ENCODE data around the gene FHL2. TPM values are rescaled to one million over a fixed set of nuclear protein-coding genes. Genes with fewer than 3 reads are reported as not detected.

FHL2 gene
- polyA plus RNA-seq, 3 donors: 0.03 TPM; not detected in 1

DNA sequence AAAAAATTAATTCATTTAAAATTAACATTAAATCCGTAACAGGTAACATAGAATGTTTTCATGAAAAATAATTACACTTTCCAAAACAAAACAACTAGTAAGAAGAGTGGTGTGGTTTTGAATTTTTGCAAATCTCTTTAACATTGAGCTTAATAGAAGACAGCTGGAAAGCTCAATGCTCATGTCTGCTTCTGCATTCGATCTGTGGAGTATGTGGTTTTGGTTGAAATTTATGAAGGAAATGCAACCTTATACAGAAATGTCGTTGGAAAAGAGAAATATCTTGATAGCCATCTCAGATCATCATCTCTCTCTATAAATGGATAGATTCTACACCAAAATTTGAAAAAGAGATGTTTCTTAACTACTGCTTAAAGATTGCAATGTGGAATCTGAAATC lies 17.3 kb upstream of the FHL2 start:
- DNase-seq: no peak
- no peaks in the 10 kb centered on the region for H3K4me1 ChIP-seq (ENCODE audit: control insufficient read depth in 1 of 2, insufficient read depth in 2 of 2, low read length in 2 of 2)
- no peaks in the 10 kb centered on the region for H3K36me3 ChIP-seq (replicated peaks in 1 of 2; ENCODE audit: control insufficient read depth in 1 of 2, insufficient read depth in 2 of 2, low read length in 2 of 2)
- no peak overlapping the region for H3K4me2 ChIP-seq (replicated peaks; ENCODE audit: extremely low read depth, low read length, poor library complexity, severe bottlenecking)
- WGBS (ENCODE audit: insufficient coverage): no CpG with 5 or more reads among the region's 3 CpGs
- H3K36me3 Mint-ChIP-seq: no peaks in the 10 kb centered on the region
- peaks cover 8% of the 10 kb centered on the region for H3K4me1 Mint-ChIP-seq
- H3K27me3 Mint-ChIP-seq (ENCODE audit: low read depth in 3 of 3): peaks cover 3 to 13% (median 6%) of the 10 kb centered on the region in 3 donors
- H4K20me1 ChIP-seq (ENCODE audit: insufficient read depth, low read length): no peaks in the 10 kb centered on the region
- H3K27me3 ChIP-seq (ENCODE audit: control insufficient read depth in 2 of 2, insufficient read depth in 2 of 2, low read length in 2 of 2): no peaks in the 10 kb centered on the region
- H3K4me3 Mint-ChIP-seq: no peak overlapping the region
- no peak overlapping the region for H3K9ac ChIP-seq (ENCODE audit: insufficient read depth, low read length, poor library complexity, severe bottlenecking)
- H2AFZ ChIP-seq (ENCODE audit: insufficient read depth, low read depth, low read length, poor library complexity, severe bottlenecking): no peak overlapping the region
- no peak overlapping the region for H3K4me3 ChIP-seq (replicated peaks in 1 of 3; ENCODE audit: low read depth in 2 of 3, low read length in 3 of 3)
- no peaks in the 10 kb centered on the region for H3K79me2 ChIP-seq (ENCODE audit: insufficient read depth, low read length)
- TF ChIP-seq, protein P1, sequence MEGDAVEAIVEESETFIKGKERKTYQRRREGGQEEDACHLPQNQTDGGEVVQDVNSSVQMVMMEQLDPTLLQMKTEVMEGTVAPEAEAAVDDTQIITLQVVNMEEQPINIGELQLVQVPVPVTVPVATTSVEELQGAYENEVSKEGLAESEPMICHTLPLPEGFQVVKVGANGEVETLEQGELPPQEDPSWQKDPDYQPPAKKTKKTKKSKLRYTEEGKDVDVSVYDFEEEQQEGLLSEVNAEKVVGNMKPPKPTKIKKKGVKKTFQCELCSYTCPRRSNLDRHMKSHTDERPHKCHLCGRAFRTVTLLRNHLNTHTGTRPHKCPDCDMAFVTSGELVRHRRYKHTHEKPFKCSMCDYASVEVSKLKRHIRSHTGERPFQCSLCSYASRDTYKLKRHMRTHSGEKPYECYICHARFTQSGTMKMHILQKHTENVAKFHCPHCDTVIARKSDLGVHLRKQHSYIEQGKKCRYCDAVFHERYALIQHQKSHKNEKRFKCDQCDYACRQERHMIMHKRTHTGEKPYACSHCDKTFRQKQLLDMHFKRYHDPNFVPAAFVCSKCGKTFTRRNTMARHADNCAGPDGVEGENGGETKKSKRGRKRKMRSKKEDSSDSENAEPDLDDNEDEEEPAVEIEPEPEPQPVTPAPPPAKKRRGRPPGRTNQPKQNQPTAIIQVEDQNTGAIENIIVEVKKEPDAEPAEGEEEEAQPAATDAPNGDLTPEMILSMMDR (IDR thresholded peaks at IDR 0.05): no peak
- intact Hi-C loops (cut with micrococcal nuclease): no loop called here
- no peak overlapping the region for H3K27ac Mint-ChIP-seq
- no peak overlapping the region for H3K27ac ChIP-seq (ENCODE audit: low read depth in 1 of 2, low read length in 2 of 2)
- H3K9me3 Mint-ChIP-seq: peaks cover 0 to 4% (median 2%) of the 10 kb centered on the region in 7 donors
- no peaks in the 10 kb centered on the region for H3K9me3 ChIP-seq (replicated peaks in 1 of 2; ENCODE audit: control insufficient read depth in 1 of 2, insufficient read depth in 1 of 2, low read length in 2 of 2)

DNA sequence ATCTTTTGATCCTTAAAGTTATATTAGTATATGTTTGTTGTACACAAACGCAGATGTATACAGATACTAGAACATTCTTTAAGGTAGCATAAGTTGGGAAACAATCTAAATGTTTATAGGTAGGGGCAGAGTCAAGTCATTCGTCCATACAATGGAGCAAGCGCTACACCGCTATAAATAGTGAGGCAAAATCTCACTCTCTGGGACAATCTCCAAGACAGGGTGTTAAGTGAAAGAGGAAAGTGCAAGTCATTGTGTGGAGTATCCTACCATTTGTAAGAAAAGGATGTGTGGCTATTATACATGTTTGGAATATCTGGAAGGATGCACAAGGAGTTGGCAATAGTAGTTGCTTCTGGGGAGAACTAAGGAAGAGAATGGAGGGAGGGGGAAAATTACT lies 16.2 kb upstream of the FHL2 start:
- Mint-ChIP-seq H3K4me1 (peaks cover 8% of the 10 kb centered on the region), H3K27me3 (ENCODE audit: low read depth in 3 of 3) (peaks cover 3 to 13% (median 6%) of the 10 kb centered on the region in 3 donors), H3K27ac (no peak overlapping the region), H3K36me3 (no peaks in the 10 kb centered on the region), H3K4me3 (no peak overlapping the region), H3K9me3 (peaks cover 0 to 4% (median 2%) of the 10 kb centered on the region in 7 donors)
- H3K9ac ChIP-seq (ENCODE audit: insufficient read depth, low read length, poor library complexity, severe bottlenecking): no peak overlapping the region
- no peaks in the 10 kb centered on the region for H3K9me3 ChIP-seq (replicated peaks in 1 of 2; ENCODE audit: control insufficient read depth in 1 of 2, insufficient read depth in 1 of 2, low read length in 2 of 2)
- no peak overlapping the region for H2AFZ ChIP-seq (ENCODE audit: insufficient read depth, low read depth, low read length, poor library complexity, severe bottlenecking)
- H3K27ac ChIP-seq (ENCODE audit: low read depth in 1 of 2, low read length in 2 of 2): no peak overlapping the region
- intact Hi-C loops (cut with micrococcal nuclease): no loop called here
- DNase-seq: no peak
- no peaks in the 10 kb centered on the region for H4K20me1 ChIP-seq (ENCODE audit: insufficient read depth, low read length)
- H3K27me3 ChIP-seq (ENCODE audit: control insufficient read depth in 2 of 2, insufficient read depth in 2 of 2, low read length in 2 of 2): no peaks in the 10 kb centered on the region
- 85% methylated on average over 2 of the region's 4 CpGs for WGBS (ENCODE audit: insufficient coverage)
- H3K4me3 ChIP-seq (replicated peaks in 1 of 3; ENCODE audit: low read depth in 2 of 3, low read length in 3 of 3): no peak overlapping the region
- no peaks in the 10 kb centered on the region for H3K79me2 ChIP-seq (ENCODE audit: insufficient read depth, low read length)
- no peaks in the 10 kb centered on the region for H3K36me3 ChIP-seq (replicated peaks in 1 of 2; ENCODE audit: control insufficient read depth in 1 of 2, insufficient read depth in 2 of 2, low read length in 2 of 2)
- no peak overlapping the region for H3K4me2 ChIP-seq (replicated peaks; ENCODE audit: extremely low read depth, low read length, poor library complexity, severe bottlenecking)
- no peaks in the 10 kb centered on the region for H3K4me1 ChIP-seq (ENCODE audit: control insufficient read depth in 1 of 2, insufficient read depth in 2 of 2, low read length in 2 of 2)
- TF ChIP-seq, protein P1 (IDR thresholded peaks at IDR 0.05): no peak
